Measurements from ENCODE around the gene DMD. TPM values are rescaled to one million over a fixed set of nuclear protein-coding genes. Genes with fewer than 3 reads are reported as not detected.

DMD gene
- total and polyA plus RNA-seq, 12 donors: 28.5 to 228 (median 168) TPM

DNA sequence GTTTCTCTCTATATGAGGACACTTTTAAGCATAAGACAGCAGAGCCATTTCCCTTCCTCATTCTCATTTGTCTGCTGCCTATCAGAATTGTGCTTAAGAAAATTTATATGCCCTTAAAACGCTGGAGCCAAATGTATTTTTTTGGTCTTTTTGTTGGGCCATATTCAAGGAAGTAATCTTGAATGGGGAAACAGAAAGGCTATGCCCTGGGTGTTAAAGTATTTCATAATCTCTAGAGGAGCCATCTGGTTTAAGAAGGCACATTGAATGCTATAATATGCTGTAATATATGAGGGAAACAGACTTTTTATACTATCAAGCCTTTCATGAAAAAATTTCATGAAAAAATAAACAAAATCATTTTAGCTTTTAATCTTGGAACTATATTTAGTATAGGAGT lies 4.3 kb downstream of the DMD start:
- no peaks in the 10 kb centered on the region for H3K27me3 ChIP-seq
- H3K27ac ChIP-seq: peak overlapping the region in 8 of 10 donors; percentile 9 to 88 (median 69)
- no peak for DNase-seq
- peaks cover 0 to 3% (median 0%) of the 10 kb centered on the region in 9 donors for H3K4me1 ChIP-seq
- peak overlapping the region in 9 of 10 donors; percentile 1 to 59 (median 51) for H3K4me3 ChIP-seq
- no peaks in the 10 kb centered on the region for H3K36me3 ChIP-seq
- intact Hi-C loops (cut with DNase I): loop anchor here in 2 of 10 donors (5.0 to 10.0 kb wide), 2 partner anchors 80 to 82 kb away; no protein-coding TSS in a partner anchor
- no peak for ATAC-seq
- 12 to 14% methylated on average over 1 of the region's 1 CpG for WGBS, 2 donors
- TF ChIP-seq, protein P1, sequence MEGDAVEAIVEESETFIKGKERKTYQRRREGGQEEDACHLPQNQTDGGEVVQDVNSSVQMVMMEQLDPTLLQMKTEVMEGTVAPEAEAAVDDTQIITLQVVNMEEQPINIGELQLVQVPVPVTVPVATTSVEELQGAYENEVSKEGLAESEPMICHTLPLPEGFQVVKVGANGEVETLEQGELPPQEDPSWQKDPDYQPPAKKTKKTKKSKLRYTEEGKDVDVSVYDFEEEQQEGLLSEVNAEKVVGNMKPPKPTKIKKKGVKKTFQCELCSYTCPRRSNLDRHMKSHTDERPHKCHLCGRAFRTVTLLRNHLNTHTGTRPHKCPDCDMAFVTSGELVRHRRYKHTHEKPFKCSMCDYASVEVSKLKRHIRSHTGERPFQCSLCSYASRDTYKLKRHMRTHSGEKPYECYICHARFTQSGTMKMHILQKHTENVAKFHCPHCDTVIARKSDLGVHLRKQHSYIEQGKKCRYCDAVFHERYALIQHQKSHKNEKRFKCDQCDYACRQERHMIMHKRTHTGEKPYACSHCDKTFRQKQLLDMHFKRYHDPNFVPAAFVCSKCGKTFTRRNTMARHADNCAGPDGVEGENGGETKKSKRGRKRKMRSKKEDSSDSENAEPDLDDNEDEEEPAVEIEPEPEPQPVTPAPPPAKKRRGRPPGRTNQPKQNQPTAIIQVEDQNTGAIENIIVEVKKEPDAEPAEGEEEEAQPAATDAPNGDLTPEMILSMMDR (IDR thresholded peaks at IDR 0.05): no peak
- H3K9me3 ChIP-seq: no peaks in the 10 kb centered on the region

DNA sequence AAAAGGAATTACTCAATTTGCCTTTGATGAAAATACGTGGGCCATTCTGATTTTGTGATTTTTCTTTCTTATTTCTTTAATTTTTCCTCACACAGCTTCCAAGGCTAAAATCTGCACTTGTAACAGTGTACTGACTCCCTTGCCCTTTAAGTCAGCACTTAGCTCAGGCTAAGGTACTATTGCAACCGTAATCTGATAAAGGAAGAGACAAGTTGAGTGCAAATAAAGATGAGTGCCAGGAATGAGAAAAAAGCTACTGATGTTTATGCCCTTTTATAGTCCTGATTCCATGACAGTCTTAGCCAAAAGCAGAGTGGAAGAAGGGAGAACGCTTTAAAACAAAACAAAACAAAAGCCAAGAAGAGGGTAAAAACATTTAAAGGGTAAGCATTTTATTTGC lies 6.0 kb downstream of the DMD start:
- intact Hi-C loops (cut with DNase I): loop anchor here in 2 of 10 donors (5.0 to 10.0 kb wide), 2 partner anchors 78 to 81 kb away; no protein-coding TSS in a partner anchor
- WGBS, 2 donors: 23 to 31% methylated on average over 3 of the region's 3 CpGs
- ATAC-seq: no peak

DNA sequence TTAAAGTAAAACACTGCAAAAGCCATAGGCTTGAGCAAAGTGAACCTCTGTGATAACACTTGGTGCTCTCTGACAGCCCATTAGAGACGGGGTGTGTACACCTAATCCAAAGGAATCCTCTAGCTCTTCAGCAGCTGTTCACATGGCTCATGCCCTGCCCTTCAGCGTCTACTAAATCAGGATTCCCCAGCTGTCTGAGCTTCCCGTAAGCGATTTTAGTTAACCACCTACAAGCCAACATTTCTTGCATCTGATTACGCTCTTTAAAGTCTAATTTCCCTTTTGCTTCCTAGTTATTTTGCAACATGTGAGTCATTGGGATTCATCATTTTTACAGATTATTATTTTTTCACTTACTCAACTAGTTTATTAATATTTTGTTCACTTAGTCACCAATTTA lies 6.5 kb downstream of the DMD start:
- Histone ChIP-seq H3K4me3 (peak overlapping the region in 9 of 10 donors; percentile 13 to 59 (median 42)), H3K4me1 (peaks cover 0 to 3% (median 0%) of the 10 kb centered on the region in 9 donors), H3K27ac (peak overlapping the region in 7 of 10 donors; percentile 23 to 88 (median 72)), H3K27me3 (no peaks in the 10 kb centered on the region), H3K36me3 (no peaks in the 10 kb centered on the region), H3K9me3 (no peaks in the 10 kb centered on the region)
- intact Hi-C loops (cut with DNase I): loop anchor here in 2 of 10 donors (5.0 to 10.0 kb wide), 2 partner anchors 78 to 80 kb away; no protein-coding TSS in a partner anchor
- TF ChIP-seq, protein P1 (IDR thresholded peaks at IDR 0.05): no peak
- 29 to 30% methylated on average over 5 of the region's 5 CpGs for WGBS, 2 donors
- DNase-seq (peak in 1 of 2 donors; percentile 9), ATAC-seq (peak in 6 of 8 donors; percentile 63 to 84 (median 75))

More for the DNA sequence above, 6.0 kb downstream of the DMD start:
- Histone ChIP-seq H3K27me3 (no peaks in the 10 kb centered on the region), H3K27ac (peak overlapping the region in 7 of 10 donors; percentile 23 to 88 (median 72)), H3K4me1 (peaks cover 0 to 3% (median 0%) of the 10 kb centered on the region in 9 donors), H3K36me3 (no peaks in the 10 kb centered on the region), H3K9me3 (no peaks in the 10 kb centered on the region), H3K4me3 (peak overlapping the region in 9 of 10 donors; percentile 13 to 59 (median 42))
- DNase-seq: no peak
- TF ChIP-seq, protein P1 (IDR thresholded peaks at IDR 0.05): no peak

DNA sequence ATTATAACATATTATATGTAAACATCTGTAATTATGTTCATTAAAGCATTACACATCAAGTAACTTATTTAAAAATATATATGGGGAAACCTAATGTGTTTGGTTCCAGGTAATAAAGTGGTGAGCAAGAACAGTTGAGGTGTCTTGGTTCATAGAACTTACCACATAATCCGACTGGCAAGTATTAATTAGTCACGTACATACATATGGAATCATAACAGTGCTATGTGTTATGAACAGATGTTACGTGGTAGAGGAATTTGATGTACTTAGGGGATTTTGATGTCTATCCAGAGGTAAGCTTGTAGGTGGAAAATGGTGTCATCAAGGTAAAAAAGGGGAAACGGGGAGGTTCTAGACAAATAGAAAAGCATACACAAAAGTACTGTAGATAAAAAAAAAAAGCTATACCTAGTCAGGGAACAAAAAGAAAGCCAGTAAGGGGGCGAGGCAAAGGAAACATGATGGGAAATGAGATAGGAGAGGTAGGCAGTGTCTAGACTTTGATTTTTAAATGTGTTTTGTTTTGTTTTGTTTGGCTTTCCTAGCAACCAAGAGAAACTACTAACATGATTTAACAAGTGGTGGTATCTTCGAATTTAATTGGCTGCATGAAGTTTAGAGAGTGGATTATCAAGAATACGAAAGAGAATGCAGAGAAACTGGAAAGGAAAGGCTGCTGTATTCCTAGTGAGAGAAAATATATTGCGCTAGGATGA lies 12.6 kb downstream of the DMD start:
- intact Hi-C loops (cut with DNase I): no loop called here
- TF ChIP-seq, protein P1 (IDR thresholded peaks at IDR 0.05): no peak
- Histone ChIP-seq H3K27ac (no peak overlapping the region), H3K36me3 (no peaks in the 10 kb centered on the region), H3K9me3 (peaks cover 0 to 6% (median 0%) of the 10 kb centered on the region in 11 donors), H3K4me3 (no peak overlapping the region), H3K4me1 (peaks cover 0 to 12% (median 0%) of the 10 kb centered on the region in 9 donors), H3K27me3 (no peaks in the 10 kb centered on the region)
- WGBS, 2 donors: 71 to 77% methylated on average over 8 of the region's 8 CpGs
- ATAC-seq: no peak
- no peak for DNase-seq
